Measurements from ENCODE around the gene ADAM12. TPM values are rescaled to one million over a fixed set of nuclear protein-coding genes. Genes with fewer than 3 reads are reported as not detected.

Gene ADAM12
- total and polyA plus RNA-seq, 10 of the 15 experiments (the other 5 are each of a cell fraction or from before 2014, with no cell fraction given) = under 0.01 to 0.62 (median 0.04) TPM; not detected in 5

- POLR2A ChIA-PET = no interaction called here
- Histone ChIP-seq H2AFZ (ENCODE audit: control insufficient read depth, low read depth, low read length) (no peak overlapping the region), H3K79me2 (ENCODE audit: control insufficient read depth, insufficient read depth, low read length) (no peaks in the 10 kb centered on the region), H3K27ac (ENCODE audit: control insufficient read depth, insufficient read depth) (no peak overlapping the region), H3K36me3 (ENCODE audit: control insufficient read depth in 2 of 2, insufficient read depth in 2 of 2, low read length in 1 of 2) (no peaks in the 10 kb centered on the region), H3K27me3 (replicated peaks in 1 of 2; ENCODE audit: control insufficient read depth in 2 of 2, insufficient read depth in 2 of 2, low read length in 1 of 2) (no peaks in the 10 kb centered on the region), H3K9me3 (replicated peaks; ENCODE audit: control insufficient read depth, insufficient read depth, low read length) (no peaks in the 10 kb centered on the region), H4K20me1 (ENCODE audit: control insufficient read depth, insufficient read depth) (no peaks in the 10 kb centered on the region), H3K4me1 (ENCODE audit: control insufficient read depth, insufficient read depth, low read length) (no peaks in the 10 kb centered on the region), H3K4me2 (ENCODE audit: control insufficient read depth, insufficient read depth) (no peak overlapping the region), H3K9ac (ENCODE audit: control insufficient read depth, insufficient read depth, low read length) (no peak overlapping the region), H3K4me3 (no peak overlapping the region)
- TF ChIP-seq, protein P1, sequence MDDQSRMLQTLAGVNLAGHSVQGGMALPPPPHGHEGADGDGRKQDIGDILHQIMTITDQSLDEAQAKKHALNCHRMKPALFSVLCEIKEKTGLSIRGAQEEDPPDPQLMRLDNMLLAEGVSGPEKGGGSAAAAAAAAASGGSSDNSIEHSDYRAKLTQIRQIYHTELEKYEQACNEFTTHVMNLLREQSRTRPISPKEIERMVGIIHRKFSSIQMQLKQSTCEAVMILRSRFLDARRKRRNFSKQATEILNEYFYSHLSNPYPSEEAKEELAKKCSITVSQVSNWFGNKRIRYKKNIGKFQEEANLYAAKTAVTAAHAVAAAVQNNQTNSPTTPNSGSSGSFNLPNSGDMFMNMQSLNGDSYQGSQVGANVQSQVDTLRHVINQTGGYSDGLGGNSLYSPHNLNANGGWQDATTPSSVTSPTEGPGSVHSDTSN (IDR thresholded peaks at IDR 0.05; ENCODE audit: insufficient replicate concordance, low read depth, low read length) = no peak
- TF ChIP-seq RUNX3 (IDR thresholded peaks at IDR 0.05; ENCODE audit: low read length) (no peak), ASH2L (IDR thresholded peaks at IDR 0.05; ENCODE audit: borderline replicate concordance, low read depth) (no peak), NR2F1 (conservative IDR thresholded peaks at IDR 0.05) (no peak), TARDBP (IDR thresholded peaks at IDR 0.05; ENCODE audit: borderline replicate concordance) (no peak), GATAD2B (conservative IDR thresholded peaks at IDR 0.05; ENCODE audit: low read depth) (no peak), JUNB (IDR thresholded peaks at IDR 0.05) (no peak), BACH1 (IDR thresholded peaks at IDR 0.05; ENCODE audit: borderline replicate concordance) (no peak), GABPA (IDR thresholded peaks at IDR 0.05; ENCODE audit: low read depth) (no peak), RELB (IDR thresholded peaks at IDR 0.05; ENCODE audit: low read depth) (no peak), USF1 (IDR thresholded peaks at IDR 0.05; ENCODE audit: borderline replicate concordance, extremely low read length, insufficient read depth, low read depth, low read length) (no peak), EP300 (IDR thresholded peaks at IDR 0.05; ENCODE audit: borderline replicate concordance in 1 of 2, control insufficient read depth in 1 of 2, low read depth in 2 of 2, low read length in 2 of 2) (no peak), BHLHE40 (IDR thresholded peaks at IDR 0.05; ENCODE audit: borderline replicate concordance in 1 of 2, low read depth in 2 of 2, low read length in 1 of 2) (no peak), PAX8 (IDR thresholded peaks at IDR 0.05) (no peak), RB1 (IDR thresholded peaks at IDR 0.05; ENCODE audit: borderline replicate concordance) (no peak), POLR2AphosphoS2 (IDR thresholded peaks at IDR 0.05; ENCODE audit: low read depth, low read length) (no peak)
- TF ChIP-seq, protein P2, sequence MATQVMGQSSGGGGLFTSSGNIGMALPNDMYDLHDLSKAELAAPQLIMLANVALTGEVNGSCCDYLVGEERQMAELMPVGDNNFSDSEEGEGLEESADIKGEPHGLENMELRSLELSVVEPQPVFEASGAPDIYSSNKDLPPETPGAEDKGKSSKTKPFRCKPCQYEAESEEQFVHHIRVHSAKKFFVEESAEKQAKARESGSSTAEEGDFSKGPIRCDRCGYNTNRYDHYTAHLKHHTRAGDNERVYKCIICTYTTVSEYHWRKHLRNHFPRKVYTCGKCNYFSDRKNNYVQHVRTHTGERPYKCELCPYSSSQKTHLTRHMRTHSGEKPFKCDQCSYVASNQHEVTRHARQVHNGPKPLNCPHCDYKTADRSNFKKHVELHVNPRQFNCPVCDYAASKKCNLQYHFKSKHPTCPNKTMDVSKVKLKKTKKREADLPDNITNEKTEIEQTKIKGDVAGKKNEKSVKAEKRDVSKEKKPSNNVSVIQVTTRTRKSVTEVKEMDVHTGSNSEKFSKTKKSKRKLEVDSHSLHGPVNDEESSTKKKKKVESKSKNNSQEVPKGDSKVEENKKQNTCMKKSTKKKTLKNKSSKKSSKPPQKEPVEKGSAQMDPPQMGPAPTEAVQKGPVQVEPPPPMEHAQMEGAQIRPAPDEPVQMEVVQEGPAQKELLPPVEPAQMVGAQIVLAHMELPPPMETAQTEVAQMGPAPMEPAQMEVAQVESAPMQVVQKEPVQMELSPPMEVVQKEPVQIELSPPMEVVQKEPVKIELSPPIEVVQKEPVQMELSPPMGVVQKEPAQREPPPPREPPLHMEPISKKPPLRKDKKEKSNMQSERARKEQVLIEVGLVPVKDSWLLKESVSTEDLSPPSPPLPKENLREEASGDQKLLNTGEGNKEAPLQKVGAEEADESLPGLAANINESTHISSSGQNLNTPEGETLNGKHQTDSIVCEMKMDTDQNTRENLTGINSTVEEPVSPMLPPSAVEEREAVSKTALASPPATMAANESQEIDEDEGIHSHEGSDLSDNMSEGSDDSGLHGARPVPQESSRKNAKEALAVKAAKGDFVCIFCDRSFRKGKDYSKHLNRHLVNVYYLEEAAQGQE (IDR thresholded peaks at IDR 0.05; ENCODE audit: low read depth, low read length) = no peak
- TF ChIP-seq, protein P3, sequence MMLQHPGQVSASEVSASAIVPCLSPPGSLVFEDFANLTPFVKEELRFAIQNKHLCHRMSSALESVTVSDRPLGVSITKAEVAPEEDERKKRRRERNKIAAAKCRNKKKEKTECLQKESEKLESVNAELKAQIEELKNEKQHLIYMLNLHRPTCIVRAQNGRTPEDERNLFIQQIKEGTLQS (IDR thresholded peaks at IDR 0.05; ENCODE audit: borderline replicate concordance, extremely low read depth, low read depth, low read length) = no peak
- intact Hi-C loops (cut with micrococcal nuclease; ENCODE audit: unreplicated experiment) (no loop called here), in situ Hi-C loops (cut with MboI) (no loop called here)
- RAD21 ChIA-PET (ENCODE audit: unreplicated experiment) = no interaction called here
- WGBS (ENCODE audit: insufficient coverage, insufficient replicate concordance, low lambda C conversion rate, missing lambda C conversion rate) = 52% methylated on average over 5 of the region's 5 CpGs
- FAIRE-seq = no peak
- no TSS peak for BruUV-seq (replicated peaks)
- CTCF ChIA-PET = no interaction called here
- DNase-seq (ENCODE audit: low read depth, low spot score) = no peak
- ATAC-seq = no peak
- SMC1A ChIA-PET (ENCODE audit: uncharacterized antibody, unreplicated experiment) = interaction anchor here (1.1 kb wide), 1 partner anchor 9 kb away, joined by 3 read pairs; no protein-coding TSS in a partner anchor
Measured at GRCh38 chr10:126221874-126222273, 166.4 kb downstream of the ADAM12 start.

Measured in GM12878 (cell line).